WTC11 (cell line): Measurements from ENCODE around the gene SORCS2. TPM values are rescaled to one million over a fixed set of nuclear protein-coding genes. Genes with fewer than 3 reads are reported as not detected.

ENCODE experiments used
- ATAC-seq: fragments of 200-7000 bp; cut with Tn5 transposase; 2 replicates; pipeline ENCODE4 v1.10.0; 2021; ENCODE audit warnings: mild to moderate bottlenecking, moderate library complexity
- CTCF ChIA-PET: fragments of 300-600 bp; sonication (Branson Sonifier 250); formaldehyde crosslinking; loops from one replicate; lab custom pipeline; 2021; ENCODE audit warnings: antibody characterized with exemption; lab: Charles Lee
- POLR2A ChIA-PET: fragments of 350-600 bp; sonication (Branson Sonifier 250); formaldehyde crosslinking; loops from one replicate; lab custom pipeline; 2021; ENCODE audit warnings: antibody characterized with exemption; lab: Charles Lee
- DNase-seq: peaks from one replicate; pipeline ENCODE4 v3.0.0; 2021; ENCODE audit warnings: low spot score
- H3K27ac Mint-ChIP-seq: 2 replicates; pipeline ENCODE4 v1.8.0; 2021; ENCODE audit warnings: mixed read lengths
- H3K27me3 Mint-ChIP-seq: 2 replicates; pipeline ENCODE4 v1.8.0; 2021; ENCODE audit warnings: low read depth, mild to moderate bottlenecking, moderate library complexity, mixed read lengths
- H3K36me3 Mint-ChIP-seq: 2 replicates; pipeline ENCODE4 v1.8.0; 2021; ENCODE audit warnings: mixed read lengths
- H3K4me1 Mint-ChIP-seq: 2 replicates; pipeline ENCODE4 v1.8.0; 2022; ENCODE audit warnings: mixed read lengths
- H3K4me3 Mint-ChIP-seq: 2 replicates; pipeline ENCODE4 v1.8.0; 2021; ENCODE audit warnings: mild to moderate bottlenecking, moderate library complexity, mixed read lengths
- H3K9me3 Mint-ChIP-seq: 2 replicates; pipeline ENCODE4 v1.8.0; 2021; ENCODE audit warnings: mixed read lengths
- ATF2 ChIP-seq: sonication (generic); formaldehyde crosslinking; IDR thresholded peaks from 2 replicates; pipeline ENCODE4 v1.8.1; 2022; ENCODE audit warnings: low read depth, missing genetic modification reagents, borderline replicate concordance
- ATF3 ChIP-seq: sonication (generic); formaldehyde crosslinking; conservative IDR thresholded peaks from 2 replicates; pipeline ENCODE4 v1.8.1; 2022; ENCODE audit warnings: mild to moderate bottlenecking, missing genetic modification reagents
- CDX4 ChIP-seq: fragments of 250-450 bp; sonication (Bioruptor Pico); IDR thresholded peaks from 2 replicates; pipeline ENCODE4 v1.9.0; 2021; ENCODE audit warnings: moderate library complexity, mild to moderate bottlenecking, inconsistent platforms, borderline replicate concordance
- ERG ChIP-seq: fragments of 250-450 bp; sonication (Bioruptor Pico); IDR thresholded peaks from 2 replicates; pipeline ENCODE4 v1.8.0; 2021; ENCODE audit warnings: mild to moderate bottlenecking
- FOXJ3 ChIP-seq: sonication (generic); formaldehyde crosslinking; IDR thresholded peaks from 2 replicates; pipeline ENCODE4 v1.9.0; 2021; ENCODE audit warnings: missing genetic modification reagents, mild to moderate bottlenecking, borderline replicate concordance
- MYBL2 ChIP-seq: sonication (generic); formaldehyde crosslinking; IDR thresholded peaks from 2 replicates; pipeline ENCODE4 v1.8.1; 2023; ENCODE audit warnings: mild to moderate bottlenecking, moderate library complexity, missing genetic modification reagents
- NR1H2 ChIP-seq: sonication (generic); formaldehyde crosslinking; IDR thresholded peaks from 2 replicates; pipeline ENCODE4 v1.9.0; 2021; ENCODE audit warnings: mild to moderate bottlenecking, moderate library complexity, missing genetic modification reagents
- NR2C2 ChIP-seq: sonication (generic); formaldehyde crosslinking; IDR thresholded peaks from 2 replicates; pipeline ENCODE4 v1.8.0; 2022; ENCODE audit warnings: mild to moderate bottlenecking, missing genetic modification reagents
- NR3C1 ChIP-seq: sonication (generic); formaldehyde crosslinking; conservative IDR thresholded peaks from 2 replicates; pipeline ENCODE4 v1.8.1; 2023; ENCODE audit warnings: low read depth, mild to moderate bottlenecking, missing genetic modification reagents
- OVOL2 ChIP-seq: fragments of 250-450 bp; sonication (Bioruptor Pico); IDR thresholded peaks from 2 replicates; pipeline ENCODE4 v1.9.0; 2021; ENCODE audit warnings: mild to moderate bottlenecking, borderline replicate concordance
- PREB ChIP-seq: sonication (generic); formaldehyde crosslinking; IDR thresholded peaks from 2 replicates; pipeline ENCODE4 v1.8.1; 2022; ENCODE audit warnings: mild to moderate bottlenecking, missing genetic modification reagents, moderate library complexity, borderline replicate concordance
- RELA ChIP-seq: sonication (generic); formaldehyde crosslinking; IDR thresholded peaks from 2 replicates; pipeline ENCODE4 v1.8.1; 2022; ENCODE audit warnings: missing genetic modification reagents, mild to moderate bottlenecking, borderline replicate concordance
- USF2 ChIP-seq: sonication (generic); formaldehyde crosslinking; IDR thresholded peaks from 2 replicates; pipeline ENCODE4 v1.8.1; 2023; ENCODE audit warnings: mild to moderate bottlenecking, missing genetic modification reagents, moderate library complexity
- ZNF281 ChIP-seq: sonication (generic); formaldehyde crosslinking; IDR thresholded peaks from 2 replicates; pipeline ENCODE4 v1.8.0; 2023; ENCODE audit warnings: mild to moderate bottlenecking, missing genetic modification reagents
- ZNF416 ChIP-seq: fragments of 250-450 bp; sonication (Bioruptor Pico); IDR thresholded peaks from 2 replicates; pipeline ENCODE4 v1.9.0; 2021; ENCODE audit warnings: mild to moderate bottlenecking, inconsistent platforms
- ZNF512 ChIP-seq: sonication (generic); formaldehyde crosslinking; IDR thresholded peaks from 2 replicates; pipeline ENCODE4 v1.8.1; 2022; ENCODE audit warnings: missing genetic modification reagents, borderline replicate concordance
- ZNF671 ChIP-seq: fragments of 250-450 bp; sonication (Bioruptor Pico); IDR thresholded peaks from 2 replicates; pipeline ENCODE4 v1.8.0; 2021; ENCODE audit warnings: mild to moderate bottlenecking
- ZSCAN18 ChIP-seq: fragments of 250-450 bp; sonication (Bioruptor Pico); IDR thresholded peaks from 2 replicates; pipeline ENCODE4 v2.1.2; 2022; ENCODE audit warnings: mild to moderate bottlenecking, moderate library complexity
- total RNA-seq: library from RNA; stranded (reverse); gene quantifications from 3 replicates; pipeline ENCODE4 v1.2.3, GENCODE V29; 2021

The SORCS2 gene
- total RNA-seq, 1 experiment from 2014 or later = 6.6 TPM

- H3K4me3 Mint-ChIP-seq = no peak overlapping the region
- H3K27ac Mint-ChIP-seq = no peak overlapping the region
- DNase-seq (no peak), ATAC-seq (no peak)
- ChIA-PET CTCF (no interaction called here), POLR2A (no interaction called here)
- TF ChIP-seq NR2C2 (CRISPR knock-in tag) = no peak
- TF ChIP-seq FOXJ3 (CRISPR knock-in tag) = no peak
- no peak for TF ChIP-seq OVOL2 (CRISPR knock-in tag)
- TF ChIP-seq ZNF281 = no peak
- TF ChIP-seq PREB (CRISPR knock-in tag) = no peak
- TF ChIP-seq ZNF512 (CRISPR knock-in tag) = no peak
- TF ChIP-seq ERG (CRISPR knock-in tag) = no peak
- no peak for TF ChIP-seq ZSCAN18 (CRISPR knock-in tag)
- no peak for TF ChIP-seq NR3C1 (CRISPR knock-in tag)
- TF ChIP-seq ZNF416 (CRISPR knock-in tag) = no peak
- TF ChIP-seq USF2 (CRISPR knock-in tag) = no peak
- no peak for TF ChIP-seq MYBL2
- no peak for TF ChIP-seq RELA (CRISPR knock-in tag)
- TF ChIP-seq ZNF671 (CRISPR knock-in tag) = no peak
- no peak for TF ChIP-seq NR1H2
- TF ChIP-seq ATF3 (CRISPR knock-in tag) = no peak
- no peak for TF ChIP-seq CDX4
- no peak for TF ChIP-seq ATF2 (CRISPR knock-in tag)
- H3K27me3 Mint-ChIP-seq = peaks cover 9% of the 10 kb centered on the region
- H3K36me3 Mint-ChIP-seq = peaks cover 7% of the 10 kb centered on the region; the same call in 1 of the 2 replicates
- H3K4me1 Mint-ChIP-seq = no peaks in the 10 kb centered on the region
- peaks cover 21% of the 10 kb centered on the region for H3K9me3 Mint-ChIP-seq
Observed at GRCh38 chr4:7183161-7183560, 9.2 kb upstream of the SORCS2 start.
